NCI-H774 (cell line): Measurements from ENCODE around the gene TJP3.

Experiments
- DNase-seq: peaks from one replicate; lab custom pipeline; 2025; lab: John Stamatoyannopoulos, UW

The TJP3 gene

GRCh38 chr19:3768015-3768747, 60.0 kb downstream of the TJP3 start:
- no peak for DNase-seq

- DNase-seq = no peak
Observed at GRCh38 chr19:3768748-3769099, 60.5 kb downstream of the TJP3 start.

GRCh38 chr19:3769494-3769893, 61.3 kb downstream of the TJP3 start:
- no peak for DNase-seq

DNA sequence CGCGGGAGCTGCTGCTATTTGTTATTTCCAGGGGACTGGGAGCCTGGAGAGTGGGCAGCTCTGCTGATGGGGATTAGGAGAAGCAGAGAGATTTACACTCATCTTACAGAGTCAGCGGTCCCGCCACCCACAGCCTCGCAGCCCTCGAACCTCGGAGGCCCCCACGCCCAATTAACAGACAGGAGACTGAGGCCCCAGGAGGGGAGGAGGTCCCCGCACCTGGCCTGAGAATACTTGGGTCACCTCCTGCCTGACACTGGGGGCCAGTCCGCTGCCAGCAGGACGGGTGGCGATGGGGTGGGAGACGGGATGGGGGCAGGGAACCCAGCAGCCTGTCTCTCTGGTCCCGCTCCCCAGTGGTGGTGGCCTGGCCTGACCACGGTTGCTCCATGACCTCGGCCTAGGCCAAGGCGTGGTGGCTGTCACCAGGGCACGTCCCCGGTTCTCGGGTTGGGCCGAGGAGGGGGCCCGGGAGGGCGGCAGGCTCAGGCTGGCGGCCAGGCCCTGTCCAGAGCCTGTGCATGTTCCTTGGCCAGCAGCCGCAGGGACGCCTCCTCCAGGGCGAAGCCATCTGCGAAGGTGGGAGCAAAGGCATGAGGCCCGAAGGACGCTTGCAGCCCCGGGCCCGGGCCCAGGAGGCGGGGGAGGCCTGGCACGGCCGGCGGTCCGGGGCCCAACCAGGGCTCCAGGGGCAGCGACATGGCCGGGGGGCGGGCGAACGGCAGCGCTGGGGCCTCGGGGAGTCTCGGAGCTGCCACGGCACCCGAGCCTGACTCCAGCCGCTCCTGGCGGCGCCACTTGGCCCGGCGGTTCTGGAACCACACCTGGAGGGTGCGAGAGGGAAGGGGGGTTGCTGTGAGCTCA, 62.2 kb downstream of the TJP3 start:
- DNase-seq = no peak

- DNase-seq = no peak
Observed at GRCh38 chr19:3771000-3771905, 63.1 kb downstream of the TJP3 start.

- no peak for DNase-seq
Observed at GRCh38 chr19:3771906-3772455, 63.8 kb downstream of the TJP3 start, which contains the start of gene RAX2. Gene RAX2 (minus strand): TSS chr19:3772228. CDS start chr19:3771742, 486 bp downstream.

DNA sequence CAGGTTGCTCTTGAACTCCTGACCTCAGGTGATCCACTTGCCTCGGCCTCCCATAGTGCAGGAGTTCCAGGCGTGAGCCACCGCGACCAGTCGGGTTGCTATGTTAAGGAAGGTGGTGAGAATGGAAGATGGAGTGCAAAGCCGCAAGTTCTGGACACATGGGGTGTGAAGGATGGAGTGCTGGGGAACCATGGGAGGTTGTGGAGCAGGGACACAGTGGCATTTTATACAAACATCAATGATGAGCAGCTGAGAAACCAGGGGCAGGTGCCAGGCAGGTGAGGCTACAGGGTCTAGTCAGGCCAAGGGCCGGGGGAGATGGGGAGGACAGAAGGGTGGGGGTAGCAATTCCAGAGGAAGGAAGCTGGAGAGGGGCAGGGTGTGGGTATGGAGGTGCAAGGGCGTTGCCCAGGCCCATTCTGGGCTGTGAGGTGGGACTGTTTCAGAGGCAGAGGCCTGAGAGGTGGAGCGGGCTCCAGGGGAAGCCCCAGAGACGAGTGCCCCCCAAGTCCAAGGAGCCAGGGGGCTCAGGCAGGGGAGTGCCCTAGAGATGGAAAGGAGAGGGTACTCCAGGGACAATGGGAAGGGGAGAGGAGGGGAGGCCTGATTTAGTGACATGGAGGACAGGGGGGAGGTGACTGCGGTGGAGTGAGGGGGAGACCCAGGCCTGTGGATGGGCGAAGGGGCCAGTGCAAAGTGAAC, 65.8 kb downstream of the TJP3 start:
- no peak for DNase-seq

DNA sequence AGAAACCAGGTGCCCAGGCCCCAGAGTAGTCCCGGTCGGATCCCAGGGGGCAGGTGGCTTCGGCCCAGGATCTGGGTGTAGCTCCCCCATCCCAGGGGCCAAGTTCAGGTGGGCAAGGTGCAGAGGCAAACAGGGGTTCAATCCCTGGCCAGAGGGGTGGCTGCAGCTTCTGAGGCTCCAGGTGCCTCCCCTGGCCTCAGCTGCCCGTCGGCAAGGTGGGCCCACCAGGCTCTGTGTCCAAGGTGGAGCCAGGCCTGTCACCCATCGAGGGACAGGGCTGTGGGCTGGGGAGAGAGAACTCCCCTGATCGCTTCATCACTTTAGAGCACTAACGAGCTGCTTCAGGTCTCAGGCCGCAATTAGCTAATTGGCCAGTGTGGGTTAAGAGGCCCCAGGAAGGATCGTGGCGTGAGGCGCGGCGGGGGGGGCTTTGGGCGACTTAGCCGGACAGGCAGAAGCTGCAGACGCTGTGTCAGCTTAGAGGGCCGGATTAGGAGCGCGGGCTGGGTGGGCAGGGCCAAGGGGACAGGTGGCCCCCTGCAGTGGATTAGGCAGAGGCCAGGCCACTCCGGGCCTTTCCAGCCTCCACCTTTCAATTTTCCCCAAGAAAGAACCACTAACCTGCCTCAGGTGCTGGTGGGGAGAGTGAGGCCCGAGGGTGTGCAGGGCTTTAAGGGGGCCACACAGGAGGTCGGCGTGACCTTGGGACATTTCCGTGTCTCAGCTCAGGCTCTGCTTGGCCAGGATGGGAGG, 66.6 kb downstream of the TJP3 start:
- no peak for DNase-seq

GRCh38 chr19:3775374-3775711, 67.2 kb downstream of the TJP3 start:
- no peak for DNase-seq

DNA sequence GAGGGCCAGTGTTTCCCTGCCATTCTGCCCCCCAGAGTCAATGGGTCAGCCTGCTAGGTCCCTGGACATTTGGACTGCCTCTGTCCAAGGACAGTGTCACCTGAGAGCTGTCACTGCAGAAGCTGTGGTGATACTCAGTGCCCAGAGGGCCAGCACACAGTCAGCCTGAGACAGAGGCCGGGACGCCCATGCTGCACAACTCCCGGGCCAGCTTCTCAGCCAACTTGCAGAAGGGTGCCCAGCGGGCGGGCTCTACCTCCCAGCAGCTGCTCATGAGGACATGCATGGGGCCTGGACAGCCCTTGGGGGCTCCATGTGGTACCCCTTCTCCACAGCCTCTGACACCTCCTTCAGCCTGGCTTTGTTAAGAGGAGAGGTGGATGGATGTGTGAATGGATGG, 67.6 kb downstream of the TJP3 start:
- no peak for DNase-seq

GRCh38 chr19:3776479-3777040, 68.4 kb downstream of the TJP3 start:
- no peak for DNase-seq

- DNase-seq = no peak
Observed at GRCh38 chr19:3778104-3778867, 70.1 kb downstream of the TJP3 start.

DNA sequence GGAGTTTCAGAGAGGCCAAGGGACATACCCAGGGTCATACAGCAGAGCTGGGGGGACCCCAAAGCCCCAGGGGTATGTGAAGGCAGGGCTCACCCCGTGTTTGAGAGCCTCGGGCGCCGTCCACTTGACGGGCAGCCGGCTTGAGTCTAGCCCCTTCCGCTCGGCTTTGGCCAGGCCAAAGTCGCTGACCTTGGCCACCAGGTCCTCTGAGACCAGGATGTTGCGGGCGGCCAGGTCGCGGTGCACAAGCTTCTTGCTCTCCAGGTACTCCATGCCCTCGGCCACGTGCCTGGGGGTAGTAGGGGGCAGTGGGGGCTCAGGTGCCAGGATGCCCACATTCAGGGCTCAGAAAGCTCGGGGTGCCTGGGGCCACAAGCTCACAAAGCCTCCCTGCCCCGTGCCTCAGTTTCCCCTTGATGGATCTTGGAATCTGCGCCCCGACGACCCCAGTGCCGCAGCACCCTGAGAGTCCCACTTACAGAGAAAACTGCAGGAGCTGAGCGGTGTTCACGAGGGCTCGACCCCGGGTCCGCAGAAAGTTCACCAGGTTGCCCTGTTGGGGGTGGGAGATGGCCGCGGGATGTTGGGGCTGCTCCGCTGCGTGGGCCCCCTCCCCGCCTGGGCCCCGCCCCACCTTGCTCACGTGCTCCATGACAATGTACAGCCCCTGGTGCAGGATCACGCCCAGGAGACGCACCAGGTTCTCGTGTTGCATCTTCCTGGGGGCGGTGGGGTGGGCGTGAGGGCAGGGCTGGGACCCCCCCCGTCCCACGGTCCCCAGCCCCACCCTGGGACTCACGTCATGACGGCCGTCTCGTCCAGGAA, 70.9 kb downstream of the TJP3 start:
- DNase-seq = no peak

- DNase-seq = no peak
Observed at GRCh38 chr19:3780786-3781304, 72.7 kb downstream of the TJP3 start.

DNA sequence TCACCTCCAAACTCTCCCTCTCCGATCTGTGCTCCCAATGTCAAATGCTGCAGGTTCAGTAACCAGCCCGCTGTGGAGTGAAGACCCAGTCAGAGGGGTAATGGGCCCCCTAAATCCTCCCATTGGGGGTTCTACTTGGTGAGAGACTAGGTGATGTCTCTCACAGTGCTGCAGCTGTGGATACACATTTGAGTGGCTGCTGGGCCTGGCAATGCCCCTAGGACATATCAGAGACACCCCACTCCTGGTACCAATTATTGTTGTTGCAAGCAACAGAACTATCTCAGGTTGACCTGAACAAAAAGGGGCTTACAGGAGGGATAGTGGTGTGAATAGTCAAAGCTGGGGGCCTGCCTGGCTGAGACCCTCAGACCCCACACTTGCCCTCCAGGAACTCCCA, 73.4 kb downstream of the TJP3 start:
- DNase-seq = no peak

- DNase-seq = no peak
Observed at GRCh38 chr19:3782330-3782729, 74.1 kb downstream of the TJP3 start.

DNA sequence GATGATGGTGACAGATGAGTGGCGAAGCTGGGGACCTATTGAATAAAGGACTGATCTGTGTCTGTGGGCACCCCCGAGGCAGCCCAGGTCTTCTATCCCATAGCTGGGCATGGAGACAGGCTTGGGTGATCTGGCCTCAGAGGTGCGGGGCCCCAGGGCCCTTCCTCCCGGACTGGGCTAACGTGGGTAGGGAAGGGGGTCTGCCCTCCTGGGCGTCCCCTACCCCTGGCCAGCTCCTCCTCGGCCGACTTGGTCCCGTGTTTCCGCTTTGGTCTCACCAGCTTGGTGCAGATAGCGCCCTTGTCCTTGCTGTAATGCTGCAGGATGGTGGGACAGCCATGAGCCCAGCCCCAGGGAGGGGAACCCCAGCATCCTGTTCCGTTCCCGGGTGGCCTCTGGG, 74.7 kb downstream of the TJP3 start:
- DNase-seq = no peak
